Measurements from ENCODE around the gene CTU2.

DNA sequence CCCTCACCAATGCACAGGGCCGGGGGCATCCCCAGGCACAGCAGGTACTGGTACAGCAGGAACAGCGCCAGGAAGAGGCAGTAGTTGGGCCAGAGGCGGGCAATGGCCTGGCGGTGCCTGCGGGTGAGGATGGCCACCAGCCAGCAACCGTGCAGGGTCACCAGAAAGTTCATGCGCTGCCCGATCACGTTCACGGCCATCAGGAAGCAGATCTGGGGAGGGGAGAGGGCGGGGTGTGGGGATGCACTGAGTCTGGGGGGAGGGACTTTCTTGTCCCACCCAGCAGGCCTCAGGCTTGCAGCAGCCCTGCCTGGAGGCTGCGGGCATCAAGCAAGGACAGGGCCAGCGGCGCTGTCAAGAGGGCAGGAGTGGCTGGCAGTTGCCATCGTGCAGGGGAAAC lies 25.4 kb downstream of the CTU2 start:
- no peak for TF ChIP-seq CTCF (IDR thresholded peaks at IDR 0.05)
- TF ChIP-seq POLR2A (IDR thresholded peaks at IDR 0.05): no peak
